Measurements from ENCODE around the gene SEM1.

- TF ChIP-seq POLR2AphosphoS5 (IDR thresholded peaks at IDR 0.05; ENCODE audit: low read depth, low read length), result no peak
- TF ChIP-seq POLR2A (IDR thresholded peaks at IDR 0.05; ENCODE audit: low read depth, low read length), result no peak
Observed at GRCh38 chr7:96707901-96708774, 1.5 kb downstream of the SEM1 start.

Data from GM12892 (cell line).